Stimulated activated naive CD8-positive, alpha-beta T cell treated with anti-CD3 and anti-CD28 coated beads, Interleukin-15, Interleukin-2, amounts not matched to agents 100 ng/mL and 50 ng/mL, for 24 hours (primary cell): ENCODE measurements around the gene BCR.

ENCODE experiments used
- H3K27ac Mint-ChIP-seq: one replicate; pipeline ENCODE4 v1.8.0; 2021; ENCODE audit warnings: mild to moderate bottlenecking, mixed read lengths
- H3K27me3 Mint-ChIP-seq: one replicate; pipeline ENCODE4 v1.8.0; 2021; ENCODE audit warnings: mixed read lengths
- H3K36me3 Mint-ChIP-seq: one replicate; pipeline ENCODE4 v1.8.0; 2021; ENCODE audit warnings: low read depth, mixed read lengths
- H3K4me1 Mint-ChIP-seq: one replicate; pipeline ENCODE4 v1.8.0; 2021; ENCODE audit warnings: low read depth, mixed read lengths
- H3K4me3 Mint-ChIP-seq: one replicate; pipeline ENCODE4 v1.8.0; 2021; ENCODE audit warnings: mild to moderate bottlenecking, mixed read lengths
- H3K9me3 Mint-ChIP-seq: one replicate; pipeline ENCODE4 v1.8.0; 2021; ENCODE audit warnings: mixed read lengths

The BCR gene

DNA sequence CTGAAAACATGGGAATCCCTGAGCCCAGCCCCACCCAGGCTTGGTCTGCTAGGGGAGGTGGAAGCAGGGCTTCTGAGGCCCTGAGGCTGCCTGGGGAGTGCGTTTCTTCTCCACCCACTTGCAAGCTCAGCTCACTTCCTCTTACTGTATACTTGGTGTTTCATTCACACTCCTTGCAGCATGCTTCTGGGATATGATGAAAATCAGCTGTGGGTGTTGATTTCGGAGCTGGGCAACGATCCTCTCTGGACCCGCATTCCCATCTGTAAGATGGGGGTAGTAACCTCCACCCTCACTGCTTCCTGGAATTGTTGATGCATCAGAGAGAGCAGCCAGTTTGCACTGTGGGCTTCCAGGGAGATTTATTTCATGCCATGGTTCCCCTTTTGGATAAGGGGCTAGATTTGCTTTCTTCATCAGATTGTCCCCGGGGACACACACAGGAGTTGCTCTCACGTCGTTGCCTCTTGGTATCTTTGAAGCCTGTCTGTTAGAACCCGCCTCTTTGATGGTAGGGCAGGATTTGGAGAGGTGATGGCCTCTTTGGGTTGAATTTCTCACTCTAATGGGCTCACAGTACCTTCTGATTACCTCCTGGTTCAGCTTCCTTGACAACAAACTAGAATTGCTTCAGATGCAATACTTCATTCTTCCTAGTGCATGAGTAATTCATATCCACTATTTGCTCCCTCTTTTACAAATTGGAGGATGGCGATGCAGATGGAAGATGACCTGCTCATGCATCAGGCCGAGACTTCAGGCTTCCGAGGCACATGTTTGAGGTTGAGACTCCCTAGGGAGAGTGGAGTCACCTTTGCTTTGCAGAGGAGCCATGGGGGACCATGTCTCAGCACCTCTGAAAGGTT is 40.4 kb downstream of the BCR start:
- H3K27me3 Mint-ChIP-seq = no peaks in the 10 kb centered on the region
- H3K4me1 Mint-ChIP-seq = peaks cover 99% of the 10 kb centered on the region
- H3K27ac Mint-ChIP-seq = peak overlapping the region; percentile 82
- H3K36me3 Mint-ChIP-seq = no peaks in the 10 kb centered on the region
- no peaks in the 10 kb centered on the region for H3K9me3 Mint-ChIP-seq
- peak overlapping the region; percentile 49 for H3K4me3 Mint-ChIP-seq

DNA sequence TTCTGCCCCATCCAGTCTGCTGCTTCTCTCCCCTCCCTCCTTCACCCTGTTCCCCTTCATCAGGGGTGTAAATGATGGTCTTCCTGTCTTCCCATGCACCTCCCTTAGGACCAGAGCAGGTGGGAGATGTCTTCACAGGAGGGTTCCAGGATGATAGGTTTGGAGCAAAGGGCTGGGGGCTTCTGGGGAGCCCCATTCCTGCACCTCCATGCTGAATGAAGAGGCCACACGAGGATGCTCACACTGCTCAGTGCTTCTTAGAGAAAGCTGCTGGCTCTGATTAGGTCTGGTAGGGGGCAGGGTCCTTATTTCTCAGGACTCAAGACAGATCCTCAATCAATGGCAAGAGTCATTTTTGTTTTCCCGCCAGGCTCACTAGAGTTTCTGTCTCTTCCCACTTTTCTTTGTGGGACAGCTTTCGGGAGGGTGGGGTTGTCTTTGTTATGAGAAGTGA is 41.1 kb downstream of the BCR start:
- no peak overlapping the region for H3K4me3 Mint-ChIP-seq
- no peaks in the 10 kb centered on the region for H3K36me3 Mint-ChIP-seq
- H3K4me1 Mint-ChIP-seq = peaks cover 99% of the 10 kb centered on the region
- H3K27ac Mint-ChIP-seq = peak overlapping the region; percentile 82
- no peaks in the 10 kb centered on the region for H3K9me3 Mint-ChIP-seq
- no peaks in the 10 kb centered on the region for H3K27me3 Mint-ChIP-seq

DNA sequence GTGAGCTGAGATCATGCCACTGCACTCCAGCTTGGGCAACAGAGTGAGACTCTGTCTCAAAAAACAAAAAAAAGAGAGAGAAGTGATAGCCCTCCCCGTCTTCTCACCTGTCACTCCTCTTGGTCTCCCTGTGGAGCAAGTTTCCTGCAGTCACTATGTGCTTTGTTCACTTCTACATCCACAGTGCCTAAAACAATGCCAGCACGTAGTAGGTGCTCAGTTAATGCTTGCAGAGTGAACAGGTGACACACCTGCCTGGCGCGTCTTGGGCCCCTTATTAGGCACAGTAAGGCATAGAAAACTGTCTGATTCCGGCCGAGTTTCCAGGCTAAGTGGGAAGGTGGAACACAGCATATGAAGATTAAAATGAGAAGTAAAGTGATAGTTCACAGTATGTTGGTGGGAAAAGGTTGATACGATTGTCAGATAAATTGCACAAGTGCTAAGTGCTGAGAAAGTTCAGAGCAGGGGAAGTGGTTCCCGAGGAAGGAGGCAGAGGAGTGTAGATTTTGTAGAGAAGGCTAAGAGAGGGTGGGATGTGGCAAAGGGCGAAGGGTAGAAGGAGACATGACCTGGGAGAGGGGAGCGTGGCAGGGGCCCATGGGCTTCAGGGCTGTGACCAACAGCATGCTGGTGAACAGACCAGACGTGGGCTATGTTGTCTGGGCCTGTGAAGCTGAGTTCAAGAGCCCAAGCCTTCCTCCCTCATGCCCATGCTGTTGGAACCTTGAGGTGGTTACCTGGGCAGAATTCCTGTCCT is 41.9 kb downstream of the BCR start:
- H3K27me3 Mint-ChIP-seq = no peaks in the 10 kb centered on the region
- H3K36me3 Mint-ChIP-seq = peaks cover 1% of the 10 kb centered on the region
- no peaks in the 10 kb centered on the region for H3K9me3 Mint-ChIP-seq
- peaks cover 99% of the 10 kb centered on the region for H3K4me1 Mint-ChIP-seq
- H3K27ac Mint-ChIP-seq = peak overlapping the region; percentile 4
- no peak overlapping the region for H3K4me3 Mint-ChIP-seq

- peaks cover 99% of the 10 kb centered on the region for H3K4me1 Mint-ChIP-seq
- no peaks in the 10 kb centered on the region for H3K27me3 Mint-ChIP-seq
Observed at GRCh38 chr22:23222793-23223568, 42.7 kb downstream of the BCR start.

GRCh38 chr22:23223569-23224317 is 43.4 kb downstream of the BCR start:
- Mint-ChIP-seq H3K27ac (peak overlapping the region; percentile 46), H3K4me3 (no peak overlapping the region), H3K9me3 (peaks cover 2% of the 10 kb centered on the region), H3K27me3 (no peaks in the 10 kb centered on the region), H3K4me1 (peaks cover 94% of the 10 kb centered on the region), H3K36me3 (peaks cover 13% of the 10 kb centered on the region)

More at GRCh38 chr22:23222793-23223568, 42.7 kb downstream of the BCR start:
- H3K4me3 Mint-ChIP-seq = no peak overlapping the region
- peaks cover 5% of the 10 kb centered on the region for H3K36me3 Mint-ChIP-seq
- H3K9me3 Mint-ChIP-seq = no peaks in the 10 kb centered on the region
- no peak overlapping the region for H3K27ac Mint-ChIP-seq

DNA sequence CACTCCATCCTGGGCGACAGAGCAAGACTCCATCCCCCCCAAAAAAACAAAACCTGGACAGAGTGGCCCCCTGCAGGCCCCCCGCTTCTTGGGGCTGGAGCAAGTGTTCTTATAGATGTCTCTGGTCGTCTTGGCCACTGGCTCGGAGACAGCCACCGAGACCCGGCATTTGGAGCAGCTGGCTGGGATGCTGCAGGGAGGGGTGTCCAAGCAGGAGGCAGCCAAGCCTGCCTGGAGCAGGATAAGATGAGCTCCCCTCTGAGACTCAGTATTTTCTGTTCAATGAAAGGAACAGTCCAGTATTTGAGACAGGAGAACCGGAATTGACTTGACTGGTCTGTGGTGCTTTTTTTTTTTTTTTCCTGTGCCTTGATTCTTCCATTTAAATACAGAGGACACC is 44.5 kb downstream of the BCR start:
- no peak overlapping the region for H3K27ac Mint-ChIP-seq
- H3K9me3 Mint-ChIP-seq = peaks cover 9% of the 10 kb centered on the region
- peaks cover 23% of the 10 kb centered on the region for H3K36me3 Mint-ChIP-seq
- peaks cover 83% of the 10 kb centered on the region for H3K4me1 Mint-ChIP-seq
- no peaks in the 10 kb centered on the region for H3K27me3 Mint-ChIP-seq
- H3K4me3 Mint-ChIP-seq = no peak overlapping the region

DNA sequence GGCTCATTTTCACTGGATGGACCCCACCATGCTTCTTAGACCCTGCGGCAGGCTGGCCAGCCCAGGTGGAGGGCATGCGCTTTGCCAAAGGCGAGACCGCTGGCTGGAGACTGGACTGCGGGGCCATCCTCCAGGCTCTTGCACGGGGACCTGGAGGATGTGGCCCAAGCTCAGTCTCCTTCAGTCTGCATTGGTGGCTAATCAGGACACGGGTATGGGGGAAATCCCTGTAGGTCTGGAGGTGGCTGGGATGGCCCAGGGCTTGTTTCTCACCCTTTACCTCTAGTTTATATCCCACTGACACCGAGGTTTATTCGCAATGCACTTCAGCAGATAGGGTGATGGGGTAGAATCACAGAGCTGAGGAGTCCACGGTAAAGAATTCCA is 45.0 kb downstream of the BCR start:
- Mint-ChIP-seq H3K27ac (no peak overlapping the region), H3K36me3 (peaks cover 27% of the 10 kb centered on the region), H3K27me3 (no peaks in the 10 kb centered on the region), H3K4me1 (peaks cover 78% of the 10 kb centered on the region), H3K9me3 (peaks cover 9% of the 10 kb centered on the region), H3K4me3 (no peak overlapping the region)

DNA sequence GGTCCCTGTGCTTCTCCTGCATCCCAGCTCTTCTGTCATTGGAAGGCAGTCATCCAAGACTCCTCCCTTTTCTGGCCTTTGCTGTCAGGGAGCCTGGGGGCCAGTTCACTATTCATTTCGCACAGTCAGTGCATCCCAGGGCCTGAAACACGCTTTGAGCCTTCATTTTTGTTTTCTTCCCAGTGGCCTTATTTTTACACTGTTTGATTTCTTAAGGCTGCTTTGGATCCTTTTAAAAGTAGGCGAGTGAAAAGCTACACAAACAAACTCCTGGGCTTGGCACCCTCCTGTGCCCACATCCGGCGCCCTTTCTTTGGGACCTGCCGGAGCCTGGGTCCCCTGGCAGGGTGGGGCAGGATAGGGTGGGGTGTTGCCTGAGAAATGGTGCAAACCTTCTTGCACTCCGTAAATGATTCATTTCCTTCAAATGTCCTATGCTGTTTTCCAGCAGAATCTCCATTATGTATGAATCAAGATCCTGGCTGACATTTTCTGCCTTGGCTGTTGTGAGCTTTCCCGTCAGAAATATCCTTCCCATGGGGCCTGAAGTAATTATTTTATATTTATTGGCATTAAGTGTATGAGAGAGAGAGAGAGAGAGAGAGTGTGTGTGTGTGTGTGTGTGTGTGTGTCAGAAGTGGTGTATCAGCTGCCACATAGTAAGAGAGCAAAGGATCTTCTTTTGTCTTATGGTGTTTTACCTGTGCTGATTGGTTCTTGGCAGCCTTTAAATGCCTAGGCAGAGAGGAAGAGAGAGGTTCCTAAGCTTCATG is 45.6 kb downstream of the BCR start:
- H3K4me1 Mint-ChIP-seq = peaks cover 72% of the 10 kb centered on the region
- peaks cover 27% of the 10 kb centered on the region for H3K36me3 Mint-ChIP-seq
- no peak overlapping the region for H3K4me3 Mint-ChIP-seq
- H3K27ac Mint-ChIP-seq = peak overlapping the region; percentile 22
- H3K9me3 Mint-ChIP-seq = peaks cover 9% of the 10 kb centered on the region
- no peaks in the 10 kb centered on the region for H3K27me3 Mint-ChIP-seq

DNA sequence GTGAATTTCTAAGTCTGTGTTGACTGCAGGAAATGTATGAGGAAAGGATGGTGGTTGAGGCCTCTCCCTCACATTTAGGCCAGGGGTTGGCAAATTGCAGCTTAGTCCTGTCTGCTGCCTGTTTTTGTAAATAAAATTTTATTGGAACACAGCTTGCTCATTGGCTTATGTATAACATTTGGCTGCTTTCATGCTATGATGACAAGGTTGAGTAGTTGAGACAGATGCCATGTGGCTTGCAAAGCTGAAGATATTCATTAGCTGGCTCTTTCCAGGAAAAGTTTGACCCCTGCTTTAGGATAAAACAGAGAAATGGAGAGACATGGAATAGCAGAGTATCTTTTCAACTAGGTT is 46.2 kb downstream of the BCR start:
- peaks cover 27% of the 10 kb centered on the region for H3K36me3 Mint-ChIP-seq
- no peak overlapping the region for H3K4me3 Mint-ChIP-seq
- H3K27me3 Mint-ChIP-seq = no peaks in the 10 kb centered on the region

GRCh38 chr22:23227380-23227779 is 47.1 kb downstream of the BCR start:
- H3K4me1 Mint-ChIP-seq = peaks cover 61% of the 10 kb centered on the region
- peaks cover 27% of the 10 kb centered on the region for H3K36me3 Mint-ChIP-seq
- H3K4me3 Mint-ChIP-seq = no peak overlapping the region
- no peaks in the 10 kb centered on the region for H3K27me3 Mint-ChIP-seq
- H3K9me3 Mint-ChIP-seq = peaks cover 9% of the 10 kb centered on the region
- peak overlapping the region; percentile 65 for H3K27ac Mint-ChIP-seq

More for the DNA sequence above, 46.2 kb downstream of the BCR start:
- peaks cover 67% of the 10 kb centered on the region for H3K4me1 Mint-ChIP-seq
- peak overlapping the region; percentile 22 for H3K27ac Mint-ChIP-seq
- peaks cover 9% of the 10 kb centered on the region for H3K9me3 Mint-ChIP-seq

GRCh38 chr22:23228503-23228902 is 48.2 kb downstream of the BCR start:
- Mint-ChIP-seq H3K4me1 (peaks cover 59% of the 10 kb centered on the region), H3K27ac (no peak overlapping the region), H3K36me3 (peaks cover 27% of the 10 kb centered on the region), H3K9me3 (peaks cover 9% of the 10 kb centered on the region), H3K4me3 (no peak overlapping the region), H3K27me3 (no peaks in the 10 kb centered on the region)

DNA sequence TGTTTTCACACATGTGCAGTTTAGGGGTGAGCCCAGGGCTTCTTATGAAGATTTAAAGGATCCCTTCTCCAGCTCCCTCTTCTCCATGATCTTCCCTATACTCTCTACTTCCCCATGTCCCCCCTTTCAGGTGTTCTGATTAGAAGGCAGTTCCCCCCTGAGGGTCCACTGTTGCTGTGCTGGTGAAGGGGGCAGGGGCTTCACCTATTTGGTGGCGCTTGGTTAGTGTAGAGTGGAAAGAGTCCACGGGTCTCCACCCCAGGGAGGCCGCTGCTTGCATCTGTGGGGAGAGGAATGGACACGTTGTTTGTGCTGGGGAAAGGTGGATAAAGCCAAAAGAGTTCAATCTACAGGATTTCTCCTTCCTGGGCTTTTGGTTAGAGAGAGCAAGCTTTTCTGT is 49.3 kb downstream of the BCR start:
- Mint-ChIP-seq H3K4me1 (peaks cover 60% of the 10 kb centered on the region), H3K36me3 (peaks cover 34% of the 10 kb centered on the region), H3K27me3 (no peaks in the 10 kb centered on the region), H3K9me3 (peaks cover 9% of the 10 kb centered on the region), H3K27ac (no peak overlapping the region), H3K4me3 (no peak overlapping the region)

DNA sequence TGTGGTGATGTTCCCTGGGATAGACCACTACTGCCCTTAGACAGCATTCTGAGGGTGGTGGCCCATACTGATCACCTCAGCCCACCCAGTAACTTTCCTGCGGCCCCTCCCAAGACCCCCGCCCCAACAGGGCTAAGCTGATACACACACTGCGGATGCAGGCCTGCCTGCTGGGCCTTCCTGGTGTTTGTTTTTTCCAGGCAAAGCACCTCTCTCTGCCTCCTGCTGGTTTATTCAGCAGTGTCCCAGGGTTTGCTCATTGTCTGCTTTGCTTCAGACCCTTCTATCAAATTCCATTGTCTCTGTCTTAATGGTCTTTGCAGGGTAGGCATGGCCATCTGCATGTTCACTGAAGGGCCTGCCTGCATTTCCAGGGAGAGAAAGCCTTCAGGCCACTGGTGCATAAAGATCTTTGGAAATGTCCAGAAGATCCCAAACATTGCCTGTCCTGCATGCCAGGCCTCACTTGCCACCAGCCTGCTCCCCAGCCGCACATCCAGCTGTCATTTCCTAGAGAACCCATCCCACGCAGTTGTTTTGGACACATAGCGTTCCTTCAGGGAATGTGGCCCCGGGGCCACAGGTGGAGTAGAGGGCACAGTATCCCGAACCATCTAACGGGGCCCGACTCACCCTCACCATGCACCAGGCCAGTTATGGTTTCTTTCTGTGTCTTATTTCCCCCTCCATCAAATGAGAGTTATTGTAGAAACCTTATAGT is 50.2 kb downstream of the BCR start:
- Mint-ChIP-seq H3K36me3 (peaks cover 34% of the 10 kb centered on the region), H3K27ac (no peak overlapping the region), H3K4me1 (peaks cover 55% of the 10 kb centered on the region), H3K4me3 (no peak overlapping the region), H3K9me3 (peaks cover 9% of the 10 kb centered on the region), H3K27me3 (no peaks in the 10 kb centered on the region)
